NCI-H774 (cell line): ENCODE data around the gene CACNA1E.

Experiments used
- DNase-seq: peaks from one replicate; lab custom pipeline; 2025; lab: John Stamatoyannopoulos, UW

CACNA1E gene

GRCh38 chr1:181587870-181588438 is 104.6 kb downstream of the CACNA1E start:
- no peak for DNase-seq

GRCh38 chr1:181588631-181589030 is 105.3 kb downstream of the CACNA1E start:
- DNase-seq, result no peak

- peak; percentile 15 for DNase-seq
These were observed 109.0 kb downstream of the CACNA1E start for GRCh38 chr1:181592255-181592859.

GRCh38 chr1:181593042-181593441 is 109.7 kb downstream of the CACNA1E start:
- DNase-seq, result no peak

GRCh38 chr1:181594553-181594952 is 111.2 kb downstream of the CACNA1E start:
- DNase-seq, result no peak

GRCh38 chr1:181595234-181595633 is 111.9 kb downstream of the CACNA1E start:
- DNase-seq, result no peak

GRCh38 chr1:181601186-181601950 is 118.1 kb downstream of the CACNA1E start:
- no peak for DNase-seq

- DNase-seq, result no peak
These were observed 120.6 kb downstream of the CACNA1E start for GRCh38 chr1:181603735-181604410.

- DNase-seq, result peak; percentile 17
These were observed 121.3 kb downstream of the CACNA1E start for GRCh38 chr1:181604482-181605249.

- no peak for DNase-seq
These were observed 124.2 kb downstream of the CACNA1E start for GRCh38 chr1:181607524-181607923.

GRCh38 chr1:181608386-181608785 is 125.1 kb downstream of the CACNA1E start:
- no peak for DNase-seq

GRCh38 chr1:181608948-181609347 is 125.6 kb downstream of the CACNA1E start:
- DNase-seq, result no peak

- DNase-seq, result no peak
These were observed 128.8 kb downstream of the CACNA1E start for GRCh38 chr1:181612100-181612499.

GRCh38 chr1:181618559-181618958 is 135.2 kb downstream of the CACNA1E start:
- no peak for DNase-seq

GRCh38 chr1:181620183-181620582 is 136.9 kb downstream of the CACNA1E start:
- DNase-seq, result no peak

GRCh38 chr1:181623850-181624249 is 140.5 kb downstream of the CACNA1E start:
- no peak for DNase-seq

GRCh38 chr1:181626279-181626938 is 143.1 kb downstream of the CACNA1E start:
- no peak for DNase-seq

- DNase-seq, result no peak
These were observed 147.1 kb downstream of the CACNA1E start for GRCh38 chr1:181630398-181630797.

- peak; percentile 62 for DNase-seq
These were observed 147.5 kb downstream of the CACNA1E start for GRCh38 chr1:181630838-181631237.

GRCh38 chr1:181632492-181632891 is 149.2 kb downstream of the CACNA1E start:
- no peak for DNase-seq

GRCh38 chr1:181632960-181633359 is 149.6 kb downstream of the CACNA1E start:
- no peak for DNase-seq
